SK-N-SH (cell line): ENCODE data around the gene MAP4. TPM values are rescaled to one million over a fixed set of nuclear protein-coding genes. Genes with fewer than 3 reads are reported as not detected.

Experiments used
- CTCF ChIA-PET: fragments of 300-600, 350-600 bp; formaldehyde crosslinking; extraction: SDS; loops from one replicate; lab custom pipeline; 2021; lab: Yijun Ruan, JAX
- POLR2A ChIA-PET: fragments of 350-600 bp; sonication (Branson Sonifier 250); formaldehyde crosslinking; extraction: SDS; loops from one replicate; lab custom pipeline; 2020; ENCODE audit warnings: antibody characterized with exemption, inconsistent platforms; lab: Yijun Ruan, JAX
- DNase-seq: peaks from one replicate; pipeline ENCODE4 v3.0.0; 2012
- H2AFZ ChIP-seq: fragments of 200-600 bp; sonication (generic); 2 replicates; pipeline ENCODE4 v1.8.1; 2016; ENCODE audit warnings: antibody characterized with exemption, mild to moderate bottlenecking, low read depth
- H3F3A ChIP-seq: fragments of 200-600 bp; sonication (generic); replicated peaks from 2 replicates; pipeline ENCODE3; 2016; ENCODE audit warnings: antibody characterized with exemption, mild to moderate bottlenecking; ENCODE audit not compliant: insufficient read depth
- H3K27ac ChIP-seq, 2 experiments: fragments of 200-500 bp in 1 of 2; fragments of 200-600 bp in 1 of 2; sonication (Bioruptor generic) in 1 of 2; sonication (generic), shearing (Covaris generic) in 1 of 2; 2 replicates each; pipeline versions ENCODE4 v1.5.1 to v1.6.1; 2014 to 2016; ENCODE audit warnings: low read depth in 2 of 2, inconsistent platforms in 1 of 2, low read length in 1 of 2, mild to moderate bottlenecking in 1 of 2, mixed read lengths in 1 of 2
- H3K27me3 ChIP-seq: fragments of 200-600 bp; sonication (generic), shearing (Covaris generic); 2 replicates; pipeline ENCODE4 v1.6.1; 2016; ENCODE audit warnings: mixed run types; ENCODE audit not compliant: insufficient read depth
- H3K36me3 ChIP-seq, 2 experiments: fragments of 200-500 bp in 1 of 2; fragments of 200-600 bp in 1 of 2; sonication (Bioruptor generic) in 1 of 2; sonication (generic) in 1 of 2; replicated peaks in 1 of 2; 2 replicates each; pipeline versions ENCODE3 to v1.5.1; 2014 to 2016; ENCODE audit warnings: low read length in 1 of 2, mild to moderate bottlenecking in 1 of 2; ENCODE audit not compliant: insufficient read depth in 2 of 2, control insufficient read depth in 1 of 2
- H3K4me1 ChIP-seq, 2 experiments: fragments of 200-500 bp in 1 of 2; fragments of 200-600 bp in 1 of 2; sonication (Bioruptor generic) in 1 of 2; sonication (generic), shearing (Covaris generic) in 1 of 2; 2 replicates each; pipeline versions ENCODE4 v1.5.1 to v1.6.1; 2014 to 2016; ENCODE audit warnings: low read depth in 1 of 2, low read length in 1 of 2, mixed run types in 1 of 2; ENCODE audit not compliant: insufficient read depth in 2 of 2, control insufficient read depth in 1 of 2
- H3K4me2 ChIP-seq: fragments of 200-600 bp; sonication (generic), shearing (Covaris generic); 2 replicates; pipeline ENCODE4 v1.6.1; 2017; ENCODE audit warnings: mixed run types
- H3K4me3 ChIP-seq, 2 experiments: fragments of 200-500 bp in 1 of 2; fragments of 200-600 bp in 1 of 2; sonication (Bioruptor generic) in 1 of 2; sonication (generic), shearing (Covaris generic) in 1 of 2; 2 replicates each; pipeline versions ENCODE4 v1.5.1 to v1.8.1; 2014 to 2016; ENCODE audit warnings: low read depth in 2 of 2, inconsistent platforms in 1 of 2, low read length in 1 of 2, mild to moderate bottlenecking in 1 of 2, mixed read lengths in 1 of 2, moderate library complexity in 1 of 2
- H3K79me2 ChIP-seq: fragments of 200-600 bp; sonication (generic); 2 replicates; pipeline ENCODE4 v1.8.1; 2017; ENCODE audit warnings: mild to moderate bottlenecking; ENCODE audit not compliant: insufficient read depth
- H3K9ac ChIP-seq: fragments of 200-600 bp; sonication (generic); 2 replicates; pipeline ENCODE4 v1.6.1; 2017; ENCODE audit warnings: mixed run types
- H3K9me2 ChIP-seq: fragments of 200-600 bp; sonication (generic); 2 replicates; pipeline ENCODE4 v1.6.1; 2017; ENCODE audit warnings: mixed run types
- H3K9me3 ChIP-seq: fragments of 200-600 bp; sonication (generic); 2 replicates; pipeline ENCODE4 v1.6.1; 2017; ENCODE audit warnings: mixed run types, mild to moderate bottlenecking, moderate library complexity
- H4K20me1 ChIP-seq: fragments of 200-600 bp; sonication (generic); 2 replicates; pipeline ENCODE4 v1.6.1; 2017; ENCODE audit warnings: mild to moderate bottlenecking, mixed run types; ENCODE audit not compliant: insufficient read depth
- CHD2 ChIP-seq: fragments of 150-350 bp; IDR thresholded peaks from 2 replicates; pipeline ENCODE4 v1.6.1; 2018; ENCODE audit warnings: low read length; ENCODE audit not compliant: partially characterized antibody
- CTCF ChIP-seq: fragments of 200-600 bp; sonication (generic); IDR thresholded peaks from 2 replicates; pipeline ENCODE4 v1.6.1; 2017; ENCODE audit warnings: antibody characterized with exemption, mild to moderate bottlenecking, moderate library complexity
- FOSL2 ChIP-seq: IDR thresholded peaks from 2 replicates; pipeline ENCODE4 v1.4.0; 2012; ENCODE audit warnings: low read depth, mild to moderate bottlenecking, moderate library complexity, borderline replicate concordance
- IRF3 ChIP-seq: fragments of 150-350 bp; IDR thresholded peaks from 2 replicates; pipeline ENCODE4 v1.6.1; 2016; ENCODE audit warnings: mild to moderate bottlenecking, low read depth, low read length
- NFIC ChIP-seq: IDR thresholded peaks from 2 replicates; pipeline ENCODE4 v1.4.0; 2012; ENCODE audit warnings: borderline replicate concordance
- NRF1 ChIP-seq: IDR thresholded peaks from 2 replicates; pipeline ENCODE4 v1.6.1; 2012; ENCODE audit warnings: low read depth, mild to moderate bottlenecking, low read length
- PBX3 ChIP-seq: IDR thresholded peaks from 2 replicates; pipeline ENCODE4; 2012
- RAD21 ChIP-seq: IDR thresholded peaks from 2 replicates; pipeline ENCODE4 v1.6.1; 2012; ENCODE audit warnings: mild to moderate bottlenecking, low read length
- REST ChIP-seq: IDR thresholded peaks from 2 replicates; pipeline ENCODE4 v1.6.1; 2012; ENCODE audit warnings: mild to moderate bottlenecking, low read depth, low read length, moderate library complexity
- RFX5 ChIP-seq: IDR thresholded peaks from 2 replicates; pipeline ENCODE4 v1.6.1; 2012; ENCODE audit warnings: mild to moderate bottlenecking, improper control_type of control experiment, low read length
- RXRA ChIP-seq: IDR thresholded peaks from 2 replicates; pipeline ENCODE4 v1.4.0; 2012; ENCODE audit warnings: low read depth, mild to moderate bottlenecking, borderline replicate concordance
- SIN3A ChIP-seq: IDR thresholded peaks from 2 replicates; pipeline ENCODE4 v1.6.1; 2012; ENCODE audit warnings: low read depth, mild to moderate bottlenecking, low read length, moderate library complexity, borderline replicate concordance
- WGBS: methylation state at CpG from one replicate; pipeline ENCODE4 v1.1.6; 2017; ENCODE audit warnings: low lambda C conversion rate; 5-methylcytosine and 5-hydroxymethylcytosine counted together
- polyA plus RNA-seq, 3 experiments: library from polyadenylated mRNA; depleted of rRNA; stranded (reverse); fragments of >200 nt; gene quantifications; 2 replicates each; pipeline ENCODE4 v1.2.3, GENCODE V29; 2012

MAP4 gene
- polyA plus RNA-seq, 1 of the 3 experiments (the other 2 are of a cell fraction) = 121 TPM

- POLR2A ChIA-PET = no interaction called here
- peaks cover 92% of the 10 kb centered on the region for H3K79me2 ChIP-seq
- WGBS = 84% methylated on average over 2 of the region's 2 CpGs
- H3K27ac ChIP-seq = no peak overlapping the region
- no peak overlapping the region for H3K4me3 ChIP-seq
- H3K27me3 ChIP-seq = no peaks in the 10 kb centered on the region
- TF ChIP-seq NRF1 = no peak
- TF ChIP-seq CHD2 = no peak
- no peak for TF ChIP-seq RFX5
- no peak for TF ChIP-seq SIN3A
- TF ChIP-seq FOSL2 = no peak
- TF ChIP-seq, all 33 proteins: peak for 0
- peaks cover 6 to 14% of the 10 kb centered on the region in 2 experiments; a peak in 3 of 4 replicates for H3K4me1 ChIP-seq
- no peak overlapping the region for H3K4me2 ChIP-seq
- no peaks in the 10 kb centered on the region for H3K9me3 ChIP-seq
- H3F3A ChIP-seq = peaks cover 34% of the 10 kb centered on the region
- H3K9ac ChIP-seq = no peak overlapping the region
- peaks cover 0 to 14% of the 10 kb centered on the region in 2 experiments for H3K36me3 ChIP-seq
- H2AFZ ChIP-seq = no peak overlapping the region
- no peak for DNase-seq
- CTCF ChIA-PET = interaction anchor here (0.9 to 1.8 kb wide), 4 partner anchors 9 to 459 kb away, joined by 3 to 10 read pairs (median 4); no protein-coding TSS in a partner anchor
- peaks cover 97% of the 10 kb centered on the region for H4K20me1 ChIP-seq
- H3K9me2 ChIP-seq = no peaks in the 10 kb centered on the region
Measured at GRCh38 chr3:47980795-47981194, 35.4 kb downstream of the MAP4 start.

- Histone ChIP-seq H3K9me3 (no peaks in the 10 kb centered on the region), H3K4me1 (no peaks in the 10 kb centered on the region; a peak in 1 of 4 replicates), H3F3A (peaks cover 36% of the 10 kb centered on the region), H3K27me3 (no peaks in the 10 kb centered on the region), H3K36me3 (peaks cover 7 to 22% of the 10 kb centered on the region in 2 experiments), H3K9me2 (no peaks in the 10 kb centered on the region), H3K79me2 (peaks cover 93% of the 10 kb centered on the region), H3K9ac (no peak overlapping the region), H3K27ac (no peak overlapping the region), H2AFZ (no peak overlapping the region), H3K4me3 (no peak overlapping the region), H4K20me1 (peaks cover 94% of the 10 kb centered on the region), H3K4me2 (no peak overlapping the region)
- ChIA-PET POLR2A (no interaction called here), CTCF (interaction anchor here (1.0 to 4.4 kb wide), 2 partner anchors 10 to 172 kb away, joined by 3 to 20 read pairs; no protein-coding TSS in a partner anchor)
- WGBS = 94% methylated on average over 1 of the region's 1 CpG
- no peak for DNase-seq
- no peak for TF ChIP-seq REST
- no peak for TF ChIP-seq NFIC
- no peak for TF ChIP-seq IRF3
- TF ChIP-seq CTCF = no peak
- TF ChIP-seq RXRA = no peak
- TF ChIP-seq SIN3A = no peak
- no peak for TF ChIP-seq PBX3
- TF ChIP-seq RAD21 = no peak
Measured at GRCh38 chr3:47979070-47979469, 37.1 kb downstream of the MAP4 start.
